Heart left ventricle (tissue), 16 donors: ENCODE measurements around the gene MRPL11. TPM values are rescaled to one million over a fixed set of nuclear protein-coding genes. Genes with fewer than 3 reads are reported as not detected.
A peak's percentile ranks its signal among the peaks of the same experiment; 100 is the strongest.

Experiments
- ATAC-seq, 4 donors: fragments of 200-7000 bp; cut with Tn5 transposase; one replicate each; pipeline ENCODE4 v1.9.1; 2020 to 2022; ENCODE audit warnings: moderate library complexity in 4 of 4, mild to moderate bottlenecking in 3 of 4, moderate number of reproducible peaks in 1 of 4
- DNase-seq, 5 donors: peaks; one replicate each; pipeline ENCODE4 v3.0.0-alpha.2; 2020
- H3K27ac ChIP-seq, 12 donors: fragments of 200-600 bp; sonication (generic) in 4 of 12; one replicate each; pipeline versions ENCODE4 v1.5.0 to v1.8.0; 2016 to 2022; ENCODE audit warnings: mild to moderate bottlenecking in 2 of 12
- H3K27me3 ChIP-seq, 9 donors: fragments of 200-600 bp; sonication (generic) in 2 of 9; one replicate each; pipeline versions ENCODE4 v1.5.1 to v1.8.0; 2016 to 2022; ENCODE audit warnings: mild to moderate bottlenecking in 3 of 9
- H3K36me3 ChIP-seq, 9 donors: fragments of 200-600 bp; sonication (generic) in 2 of 9; one replicate each; pipeline versions ENCODE4 v1.5.0 to v1.8.0; 2018 to 2022; ENCODE audit warnings: mild to moderate bottlenecking in 2 of 9
- H3K4me1 ChIP-seq, 12 donors: fragments of 200-600 bp; sonication (generic) in 4 of 12; one replicate each; pipeline versions ENCODE4 v1.5.0 to v1.8.0; 2016 to 2022; ENCODE audit warnings: mild to moderate bottlenecking in 3 of 12
- H3K4me3 ChIP-seq, 12 donors: fragments of 200-600 bp; sonication (generic) in 4 of 12; one replicate each; pipeline versions ENCODE4 v1.5.0 to v1.8.0; 2017 to 2022; ENCODE audit warnings: mild to moderate bottlenecking in 9 of 12, moderate library complexity in 4 of 12
- H3K9me3 ChIP-seq, 12 donors: fragments of 200-600 bp; sonication (generic) in 4 of 12; one replicate each; pipeline versions ENCODE4 v1.5.0 to v1.8.0; 2016 to 2022; ENCODE audit warnings: mild to moderate bottlenecking in 1 of 12
- CTCF ChIP-seq, 12 donors: fragments of 200-600 bp; sonication (generic) in 4 of 12; IDR thresholded peaks; one replicate each; pipeline versions ENCODE4 v1.5.0 to v1.8.0; 2018 to 2022; ENCODE audit warnings: antibody characterized with exemption in 12 of 12, mild to moderate bottlenecking in 5 of 12
- POLR2A ChIP-seq, 2 donors: fragments of 450-650 bp; IDR thresholded peaks; one replicate each; pipeline ENCODE4 v1.6.1; 2017; ENCODE audit warnings: antibody characterized with exemption in 2 of 2, mild to moderate bottlenecking in 2 of 2, moderate library complexity in 2 of 2
- WGBS, 4 donors: extraction: QIAGEN DNeasy Blood & Tissue Kit in 2 of 4; methylation state at CpG; one replicate each; pipeline versions ENCODE4 v1.1.5 to v1.1.7; 2013 to 2018; 5-methylcytosine and 5-hydroxymethylcytosine counted together
- intact Hi-C, 10 donors: fragments of 100-400 bp; cut with DNase I; formaldehyde crosslinking; loops; one replicate each; pipeline versions ENCODE4 v1.11.1 to v1.14.2; 2022
- polyA plus RNA-seq, 2 donors: library from polyadenylated mRNA; stranded (reverse); fragments of 200-250 nt; gene quantifications; one replicate each; pipeline ENCODE4 v1.2.3, GENCODE V29; 2013
- total RNA-seq, 9 donors: library from RNA; depleted of rRNA in 2 of 9; stranded (reverse); fragments of >200 nt in 2 of 9; fragmentation: NEBNext Ultra II Directional in 3 of 9; extraction: Animal tissue kit (Norgen Biotek cat#: 25700) in 3 of 9; gene quantifications; one replicate each; pipeline versions ENCODE4 v1.1.0 to v1.2.4, GENCODE V29; 2016 to 2023
- donor health status: ischemic (EF 13 %, LVEDD 7.1; RV severe dilation, severe dysfunction).
- donor health status: healthy with polysubstance abuse.
- donor health status: DM: no; HTN: yes; CAD: no.
- donor health status: DM: no; HTN: no; CAD: no.
- donor health status: ischemic (EF 25% LVEDD 6.9; RV normal size, moderate dysfunction).
- donor health status: ischemic (EF 25% LVEDD 5.7; RV mildly dilated, moderate dysfunction).
- donor health status: healthy.
- donor health status: DM: yes; HTN: yes; CAD: no.
- donor health status: ischemic (EF 35%, LVEDD 5.7; RV mildly dilated, moderate dysfunction).
- donor health status: nonischemic (EF 11% LVEDD 7.7; RV severe dilation, severe dysfunction).
- donor health status: DM: yes; HTN: yes; CAD: no.
- donor health status: PGD.
- donor health status: ischemic (EF 29% LVEDD 5.4; RV normal size, mild dysfunction).
- donor health status: nonischemic (EF 23%, LVEDD 6.1; RV moderate dilation, normal function).

Gene MRPL11
- total and polyA plus RNA-seq, 11 donors: 38.9 to 62.8 (median 47.4) TPM

GRCh38 chr11:66479394-66480116, 40.9 kb upstream of the MRPL11 start:
- Histone ChIP-seq H3K9me3 (no peaks in the 10 kb centered on the region), H3K27ac (peak overlapping the region; percentile 64 to 94 (median 88)), H3K4me3 (peak overlapping the region; percentile 58 to 93 (median 76)), H3K36me3 (peaks cover 0 to 29% (median 9%) of the 10 kb centered on the region in 9 donors), H3K4me1 (peaks cover 0 to 19% (median 10%) of the 10 kb centered on the region in 12 donors), H3K27me3 (no peaks in the 10 kb centered on the region)
- 1 to 4% (median 2%) methylated on average over 25 to 34 of the region's 34 CpGs for WGBS, 4 donors
- ATAC-seq (peak; percentile 21 to 38 (median 36)), DNase-seq (peak in 4 of 5 donors; percentile 36 to 62 (median 52))
- TF ChIP-seq CTCF (IDR thresholded peaks at IDR 0.05) (no peak), POLR2A (IDR thresholded peaks at IDR 0.05) (no peak)
- intact Hi-C loops: loop anchor here in 1 of 10 donors (2.0 kb wide), 2 partner anchors 31 to 71 kb away; partner anchors contain the start of gene BBS1

- intact Hi-C loops: loop anchor here in 1 of 10 donors (2.0 kb wide), 1 partner anchor 70 kb away; no protein-coding TSS in a partner anchor
- H3K27ac ChIP-seq: peak overlapping the region in 11 of 12 donors; percentile 83 to 94 (median 89)
- 51 to 54% (median 53%) methylated on average over 8 of the region's 8 CpGs for WGBS, 4 donors
Observed at GRCh38 chr11:66478729-66479393, 40.2 kb upstream of the MRPL11 start.

GRCh38 chr11:66477263-66478201, 38.9 kb upstream of the MRPL11 start:
- Histone ChIP-seq H3K36me3 (peaks cover 0 to 30% (median 21%) of the 10 kb centered on the region in 9 donors), H3K4me3 (no peak overlapping the region), H3K27me3 (no peaks in the 10 kb centered on the region), H3K9me3 (no peaks in the 10 kb centered on the region), H3K4me1 (peaks cover 0 to 19% (median 10%) of the 10 kb centered on the region in 12 donors), H3K27ac (no peak overlapping the region)
- intact Hi-C loops: loop anchor here in 1 of 10 donors (2.0 kb wide), 1 partner anchor 69 kb away; no protein-coding TSS in a partner anchor
- WGBS, 4 donors: 87 to 95% (median 89%) methylated on average over 10 to 11 of the region's 11 CpGs
- TF ChIP-seq POLR2A (IDR thresholded peaks at IDR 0.05) (no peak), CTCF (IDR thresholded peaks at IDR 0.05) (no peak)
- no peak for DNase-seq
- ATAC-seq: no peak

More at GRCh38 chr11:66478729-66479393, 40.2 kb upstream of the MRPL11 start:
- peak; percentile 34 to 70 (median 59) for TF ChIP-seq CTCF (IDR thresholded peaks at IDR 0.05)
- TF ChIP-seq POLR2A (IDR thresholded peaks at IDR 0.05): no peak
- DNase-seq (no peak), ATAC-seq (no peak)
- Histone ChIP-seq H3K4me3 (peak overlapping the region; percentile 58 to 93 (median 76)), H3K36me3 (peaks cover 0 to 29% (median 15%) of the 10 kb centered on the region in 9 donors), H3K4me1 (peaks cover 0 to 19% (median 10%) of the 10 kb centered on the region in 12 donors), H3K9me3 (no peaks in the 10 kb centered on the region), H3K27me3 (no peaks in the 10 kb centered on the region)
